ENCODE data around the gene FLVCR2.

DNA sequence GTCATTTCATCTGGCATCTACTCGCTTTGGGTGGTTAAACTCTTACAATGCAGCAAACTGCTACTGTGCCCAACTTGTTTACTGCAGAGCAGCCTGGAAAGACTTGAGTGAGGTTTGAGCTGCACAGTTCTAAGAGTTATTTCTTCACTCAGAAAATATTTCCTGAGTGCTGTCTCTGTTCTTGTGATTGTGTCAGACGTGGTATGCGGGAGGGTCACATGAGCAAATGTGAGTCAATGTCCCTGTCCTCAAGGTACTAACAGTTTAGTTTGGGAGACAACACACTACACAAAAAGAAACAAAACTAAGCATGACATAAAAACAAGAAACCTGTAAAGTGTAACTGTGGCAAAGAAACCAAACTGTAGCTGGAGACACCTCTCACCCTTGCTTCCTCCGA lies 32.4 kb downstream of the FLVCR2 start:
- TF ChIP-seq EZH2phosphoT487 (IDR thresholded peaks at IDR 0.05; ENCODE audit: low read length) (no peak), EZH2 (optimal IDR thresholded peaks at IDR 0.05; ENCODE audit: low read depth, low read length) (no peak)
- TF ChIP-seq, protein P1, sequence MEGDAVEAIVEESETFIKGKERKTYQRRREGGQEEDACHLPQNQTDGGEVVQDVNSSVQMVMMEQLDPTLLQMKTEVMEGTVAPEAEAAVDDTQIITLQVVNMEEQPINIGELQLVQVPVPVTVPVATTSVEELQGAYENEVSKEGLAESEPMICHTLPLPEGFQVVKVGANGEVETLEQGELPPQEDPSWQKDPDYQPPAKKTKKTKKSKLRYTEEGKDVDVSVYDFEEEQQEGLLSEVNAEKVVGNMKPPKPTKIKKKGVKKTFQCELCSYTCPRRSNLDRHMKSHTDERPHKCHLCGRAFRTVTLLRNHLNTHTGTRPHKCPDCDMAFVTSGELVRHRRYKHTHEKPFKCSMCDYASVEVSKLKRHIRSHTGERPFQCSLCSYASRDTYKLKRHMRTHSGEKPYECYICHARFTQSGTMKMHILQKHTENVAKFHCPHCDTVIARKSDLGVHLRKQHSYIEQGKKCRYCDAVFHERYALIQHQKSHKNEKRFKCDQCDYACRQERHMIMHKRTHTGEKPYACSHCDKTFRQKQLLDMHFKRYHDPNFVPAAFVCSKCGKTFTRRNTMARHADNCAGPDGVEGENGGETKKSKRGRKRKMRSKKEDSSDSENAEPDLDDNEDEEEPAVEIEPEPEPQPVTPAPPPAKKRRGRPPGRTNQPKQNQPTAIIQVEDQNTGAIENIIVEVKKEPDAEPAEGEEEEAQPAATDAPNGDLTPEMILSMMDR (IDR thresholded peaks at IDR 0.05; ENCODE audit: low read length), result no peak

Measured in MM.1S (cell line).